ENCODE results near the gene RCAN1.

The RCAN1 gene

DNA sequence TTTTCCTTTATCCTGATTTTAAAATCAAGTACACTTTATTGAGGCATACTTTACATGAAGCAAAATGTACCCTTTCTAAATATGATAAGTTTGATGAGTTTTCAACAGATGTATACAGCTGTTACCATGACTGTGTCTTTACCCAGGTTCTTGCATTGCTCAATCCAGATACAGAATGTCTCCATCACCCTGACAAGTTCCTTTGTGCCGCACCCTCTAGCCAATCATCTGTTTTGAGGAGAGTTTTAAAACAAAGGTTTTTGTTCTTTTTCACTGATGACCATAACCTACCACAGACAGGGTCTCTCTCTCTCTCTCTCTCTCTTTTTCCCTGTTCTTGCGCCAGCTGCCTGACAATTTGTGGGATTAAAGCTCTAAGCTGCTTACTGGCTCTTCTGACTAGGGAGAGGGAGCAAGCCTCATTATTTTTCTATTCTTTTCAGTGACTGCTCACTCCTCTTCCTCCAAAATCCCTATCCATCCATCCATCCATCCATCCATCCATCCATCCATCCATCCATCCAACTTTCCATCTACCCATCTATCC is 101.7 kb downstream of the RCAN1 start:
- TF ChIP-seq, protein P1, sequence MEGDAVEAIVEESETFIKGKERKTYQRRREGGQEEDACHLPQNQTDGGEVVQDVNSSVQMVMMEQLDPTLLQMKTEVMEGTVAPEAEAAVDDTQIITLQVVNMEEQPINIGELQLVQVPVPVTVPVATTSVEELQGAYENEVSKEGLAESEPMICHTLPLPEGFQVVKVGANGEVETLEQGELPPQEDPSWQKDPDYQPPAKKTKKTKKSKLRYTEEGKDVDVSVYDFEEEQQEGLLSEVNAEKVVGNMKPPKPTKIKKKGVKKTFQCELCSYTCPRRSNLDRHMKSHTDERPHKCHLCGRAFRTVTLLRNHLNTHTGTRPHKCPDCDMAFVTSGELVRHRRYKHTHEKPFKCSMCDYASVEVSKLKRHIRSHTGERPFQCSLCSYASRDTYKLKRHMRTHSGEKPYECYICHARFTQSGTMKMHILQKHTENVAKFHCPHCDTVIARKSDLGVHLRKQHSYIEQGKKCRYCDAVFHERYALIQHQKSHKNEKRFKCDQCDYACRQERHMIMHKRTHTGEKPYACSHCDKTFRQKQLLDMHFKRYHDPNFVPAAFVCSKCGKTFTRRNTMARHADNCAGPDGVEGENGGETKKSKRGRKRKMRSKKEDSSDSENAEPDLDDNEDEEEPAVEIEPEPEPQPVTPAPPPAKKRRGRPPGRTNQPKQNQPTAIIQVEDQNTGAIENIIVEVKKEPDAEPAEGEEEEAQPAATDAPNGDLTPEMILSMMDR (conservative IDR thresholded peaks at IDR 0.05; ENCODE audit: low read depth, low read length): no peak

DNA sequence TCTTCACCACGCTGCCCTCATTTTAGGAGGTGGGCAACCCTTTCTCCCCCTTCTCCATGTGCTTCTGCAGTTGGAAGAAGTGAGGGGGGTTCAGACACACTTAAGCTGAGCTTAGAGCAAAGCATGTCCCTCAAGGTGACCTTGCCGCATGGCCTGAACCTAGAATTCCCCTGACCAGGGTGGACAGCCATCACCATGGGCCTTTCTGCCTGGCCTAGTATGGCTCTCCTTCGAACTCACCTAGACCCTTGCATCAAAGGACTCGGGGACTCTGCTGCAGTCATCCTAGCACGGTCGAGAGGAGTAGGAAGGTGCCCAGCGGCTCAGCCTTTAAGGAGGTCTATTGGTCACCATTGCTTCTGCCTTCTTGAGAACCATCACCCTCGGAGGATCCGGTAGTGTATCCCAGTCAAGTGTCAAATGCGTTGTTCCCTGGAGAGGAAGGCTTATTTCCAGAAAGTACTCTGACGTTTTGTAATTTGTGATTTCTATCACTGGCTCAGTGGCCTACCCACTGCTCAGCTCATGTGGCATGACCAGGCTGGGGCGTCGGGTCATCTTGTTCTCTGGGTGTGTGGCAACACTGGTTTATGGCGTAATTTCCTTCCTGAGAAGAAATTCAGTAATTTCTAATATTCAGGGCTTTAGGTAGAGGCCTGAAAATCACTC is 103.0 kb downstream of the RCAN1 start, which contains the start of gene KCNE1:
Gene KCNE1, minus strand, starts transcription at position 424 of the 669 bp plus-strand sequence. CDS start 62,576 bp downstream, outside the sequence.
- DNase-seq (ENCODE audit: low read depth): peak; percentile 57
- no peak within 1 kb of the TSS for H3K4me3 ChIP-seq (ENCODE audit: low read depth, low read length)
- TF ChIP-seq, protein P1 (conservative IDR thresholded peaks at IDR 0.05; ENCODE audit: low read depth, low read length): no peak

More for the DNA sequence above, 101.7 kb downstream of the RCAN1 start:
- no peak overlapping the region for H3K4me3 ChIP-seq (ENCODE audit: low read depth, low read length)
- no peak for DNase-seq (ENCODE audit: low read depth)

DNA sequence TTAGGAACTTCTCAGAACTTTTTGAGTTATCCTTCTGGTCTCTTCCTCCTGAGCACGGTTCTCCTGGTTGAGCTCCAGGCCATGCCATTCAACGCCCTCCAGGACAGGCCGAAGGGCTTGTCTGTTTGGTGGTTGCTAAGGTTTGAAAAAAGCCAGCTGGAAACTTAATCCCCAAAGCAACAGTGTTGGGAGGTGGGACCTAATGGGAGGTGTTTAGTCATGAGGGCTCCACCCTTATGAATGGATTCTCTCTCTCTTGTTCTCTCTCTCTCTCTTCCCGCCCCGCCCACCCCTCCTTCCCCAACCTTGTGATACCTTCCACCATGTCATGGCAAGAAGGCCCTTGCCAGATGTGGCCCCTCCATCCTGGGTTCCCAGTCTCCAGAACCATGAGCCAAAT is 103.7 kb downstream of the RCAN1 start:
- no peak for DNase-seq (ENCODE audit: low read depth)
- TF ChIP-seq, protein P1 (conservative IDR thresholded peaks at IDR 0.05; ENCODE audit: low read depth, low read length): no peak
- H3K4me3 ChIP-seq (ENCODE audit: low read depth, low read length): no peak overlapping the region

DNA sequence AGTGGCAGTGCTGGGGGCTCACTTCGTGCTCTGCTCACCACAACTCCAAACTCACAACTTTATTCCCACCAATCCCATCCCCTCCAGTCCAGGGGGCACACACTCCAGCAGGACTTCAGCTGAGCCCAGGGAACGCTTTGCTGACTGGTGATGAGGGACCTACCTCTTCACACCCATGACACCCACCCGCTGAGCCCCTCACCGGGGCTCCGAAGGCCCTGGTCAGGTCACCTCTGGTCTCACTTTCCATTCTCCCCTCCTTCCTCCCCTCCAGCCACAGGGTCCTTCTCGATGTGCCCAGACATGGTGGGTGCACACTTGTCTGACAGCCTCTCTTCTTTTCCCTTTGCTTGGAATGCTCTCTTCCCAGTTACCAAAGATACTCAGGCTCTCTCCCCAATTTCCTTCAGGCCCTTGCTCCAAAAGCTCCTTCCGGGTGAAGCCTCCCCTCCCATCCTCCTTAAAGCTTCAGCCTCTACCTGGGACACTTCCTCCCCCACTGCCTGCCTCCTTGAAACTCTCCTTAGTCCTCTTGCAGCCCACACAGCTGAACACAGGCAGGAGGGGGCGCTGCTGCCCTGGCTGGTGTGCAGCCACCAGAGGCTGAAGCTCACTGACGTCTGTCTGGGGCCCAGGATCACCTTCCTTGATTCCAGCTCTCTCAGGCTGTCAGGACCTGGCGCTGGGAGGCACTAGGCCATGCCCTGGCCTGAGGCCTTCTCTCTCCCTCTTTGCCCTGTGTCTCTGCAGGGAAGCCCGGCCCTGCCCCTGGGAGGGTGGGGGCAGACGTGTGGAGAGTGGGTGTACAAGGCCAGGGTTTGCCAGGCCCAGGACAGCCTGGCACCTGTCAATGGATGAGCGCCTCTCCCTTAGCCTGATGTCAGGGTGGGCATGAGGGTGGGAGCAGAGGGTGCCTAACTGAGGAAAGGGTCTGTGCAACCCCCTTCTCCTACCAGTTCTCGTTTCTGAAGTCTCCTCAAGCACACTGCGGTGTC is 104.5 kb downstream of the RCAN1 start:
- peak; percentile 89 for DNase-seq (ENCODE audit: low read depth)
- TF ChIP-seq, protein P1 (conservative IDR thresholded peaks at IDR 0.05; ENCODE audit: low read depth, low read length): peak; percentile 94
- H3K4me3 ChIP-seq (ENCODE audit: low read depth, low read length): no peak overlapping the region

DNA sequence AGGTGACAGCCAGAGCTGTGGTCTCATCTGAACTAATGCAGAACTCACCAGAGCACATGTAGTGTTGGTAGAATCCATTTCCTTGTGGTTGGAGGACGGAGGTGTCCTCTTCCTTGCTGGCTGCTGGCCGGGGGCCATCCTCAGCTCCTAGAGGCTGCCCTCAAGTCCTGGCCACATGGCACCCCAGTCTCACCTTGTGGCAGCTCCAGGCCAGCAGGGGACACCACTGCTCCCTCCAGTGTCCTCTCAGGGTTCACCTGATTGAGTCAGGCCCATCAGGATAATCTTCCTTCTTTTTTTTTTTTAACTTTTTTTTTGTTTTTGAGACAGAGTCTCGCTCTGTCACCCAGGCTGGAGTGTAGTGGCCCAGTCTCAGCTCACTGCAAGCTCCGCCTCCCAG is 105.8 kb downstream of the RCAN1 start:
- DNase-seq (ENCODE audit: low read depth): no peak
- no peak overlapping the region for H3K4me3 ChIP-seq (ENCODE audit: low read depth, low read length)
- TF ChIP-seq, protein P1 (conservative IDR thresholded peaks at IDR 0.05; ENCODE audit: low read depth, low read length): peak; percentile 41

DNA sequence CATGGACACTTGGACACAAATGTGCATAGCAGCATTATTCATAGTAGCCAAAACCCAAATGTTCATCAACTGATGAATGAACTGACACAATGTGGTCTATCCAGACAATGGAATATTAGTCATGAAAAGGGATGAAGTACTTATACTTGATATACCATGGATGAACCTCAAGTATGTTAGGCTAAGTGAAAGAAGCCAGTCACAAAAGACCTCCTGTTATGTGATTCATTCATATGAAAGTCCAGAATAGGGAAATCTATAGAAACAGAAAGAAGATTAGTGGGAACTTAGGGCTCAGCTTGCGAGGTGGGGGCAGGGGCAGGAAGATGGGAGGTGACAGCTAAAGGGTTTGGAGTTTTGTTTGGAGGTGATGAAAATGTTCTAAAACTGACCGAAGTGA is 110.3 kb downstream of the RCAN1 start:
- H3K4me3 ChIP-seq (ENCODE audit: low read depth, low read length): no peak overlapping the region
- TF ChIP-seq, protein P1 (conservative IDR thresholded peaks at IDR 0.05; ENCODE audit: low read depth, low read length): no peak
- DNase-seq (ENCODE audit: low read depth): no peak
